Uterus (tissue), 2 donors: ENCODE measurements around the gene SPDYE5.

Experiments used
- CTCF ChIP-seq, 4 experiments: fragments of 200-600 bp in 2 of 4; fragments of 450-650 bp in 2 of 4; sonication (generic) in 2 of 4; IDR thresholded peaks; one replicate each; pipeline ENCODE4 v1.5.1; 2016 to 2019; ENCODE audit warnings: antibody characterized with exemption in 4 of 4, mild to moderate bottlenecking in 2 of 4, moderate library complexity in 1 of 4
- POLR2A ChIP-seq, 2 donors: fragments of 450-650 bp; IDR thresholded peaks; one replicate each; pipeline ENCODE4 v1.6.1; 2016; ENCODE audit warnings: antibody characterized with exemption in 2 of 2, mild to moderate bottlenecking in 1 of 2, moderate library complexity in 1 of 2

GRCh38 chr7:75442465-75443111 lies 49.5 kb upstream of the SPDYE5 start:
- TF ChIP-seq CTCF (IDR thresholded peaks at IDR 0.05) (peak in 1 of 4 experiments; percentile 15), POLR2A (IDR thresholded peaks at IDR 0.05) (peak; percentile 53 to 73)
